Measurements from ENCODE around the gene B4GAT1.

B4GAT1 gene

DNA sequence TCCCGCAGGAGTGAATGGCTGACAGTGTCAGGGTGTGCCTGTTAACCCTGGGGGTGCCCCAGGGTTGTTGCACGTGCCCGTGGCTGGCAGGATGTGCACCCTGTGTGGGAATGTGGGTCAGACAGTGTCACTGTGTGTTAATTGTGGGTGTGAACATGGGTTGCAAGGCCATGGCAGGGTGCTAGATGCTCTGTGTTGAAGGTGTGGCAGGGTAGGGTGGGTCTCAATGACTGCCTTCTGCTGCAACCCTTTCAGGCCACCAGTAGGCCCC, 19.5 kb downstream of the B4GAT1 start:
- H3K27ac ChIP-seq: no peak overlapping the region
- TF ChIP-seq, protein P1, sequence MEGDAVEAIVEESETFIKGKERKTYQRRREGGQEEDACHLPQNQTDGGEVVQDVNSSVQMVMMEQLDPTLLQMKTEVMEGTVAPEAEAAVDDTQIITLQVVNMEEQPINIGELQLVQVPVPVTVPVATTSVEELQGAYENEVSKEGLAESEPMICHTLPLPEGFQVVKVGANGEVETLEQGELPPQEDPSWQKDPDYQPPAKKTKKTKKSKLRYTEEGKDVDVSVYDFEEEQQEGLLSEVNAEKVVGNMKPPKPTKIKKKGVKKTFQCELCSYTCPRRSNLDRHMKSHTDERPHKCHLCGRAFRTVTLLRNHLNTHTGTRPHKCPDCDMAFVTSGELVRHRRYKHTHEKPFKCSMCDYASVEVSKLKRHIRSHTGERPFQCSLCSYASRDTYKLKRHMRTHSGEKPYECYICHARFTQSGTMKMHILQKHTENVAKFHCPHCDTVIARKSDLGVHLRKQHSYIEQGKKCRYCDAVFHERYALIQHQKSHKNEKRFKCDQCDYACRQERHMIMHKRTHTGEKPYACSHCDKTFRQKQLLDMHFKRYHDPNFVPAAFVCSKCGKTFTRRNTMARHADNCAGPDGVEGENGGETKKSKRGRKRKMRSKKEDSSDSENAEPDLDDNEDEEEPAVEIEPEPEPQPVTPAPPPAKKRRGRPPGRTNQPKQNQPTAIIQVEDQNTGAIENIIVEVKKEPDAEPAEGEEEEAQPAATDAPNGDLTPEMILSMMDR (IDR thresholded peaks at IDR 0.05): no peak
- TF ChIP-seq ZFX (IDR thresholded peaks at IDR 0.05; ENCODE audit: borderline replicate concordance): no peak

DNA sequence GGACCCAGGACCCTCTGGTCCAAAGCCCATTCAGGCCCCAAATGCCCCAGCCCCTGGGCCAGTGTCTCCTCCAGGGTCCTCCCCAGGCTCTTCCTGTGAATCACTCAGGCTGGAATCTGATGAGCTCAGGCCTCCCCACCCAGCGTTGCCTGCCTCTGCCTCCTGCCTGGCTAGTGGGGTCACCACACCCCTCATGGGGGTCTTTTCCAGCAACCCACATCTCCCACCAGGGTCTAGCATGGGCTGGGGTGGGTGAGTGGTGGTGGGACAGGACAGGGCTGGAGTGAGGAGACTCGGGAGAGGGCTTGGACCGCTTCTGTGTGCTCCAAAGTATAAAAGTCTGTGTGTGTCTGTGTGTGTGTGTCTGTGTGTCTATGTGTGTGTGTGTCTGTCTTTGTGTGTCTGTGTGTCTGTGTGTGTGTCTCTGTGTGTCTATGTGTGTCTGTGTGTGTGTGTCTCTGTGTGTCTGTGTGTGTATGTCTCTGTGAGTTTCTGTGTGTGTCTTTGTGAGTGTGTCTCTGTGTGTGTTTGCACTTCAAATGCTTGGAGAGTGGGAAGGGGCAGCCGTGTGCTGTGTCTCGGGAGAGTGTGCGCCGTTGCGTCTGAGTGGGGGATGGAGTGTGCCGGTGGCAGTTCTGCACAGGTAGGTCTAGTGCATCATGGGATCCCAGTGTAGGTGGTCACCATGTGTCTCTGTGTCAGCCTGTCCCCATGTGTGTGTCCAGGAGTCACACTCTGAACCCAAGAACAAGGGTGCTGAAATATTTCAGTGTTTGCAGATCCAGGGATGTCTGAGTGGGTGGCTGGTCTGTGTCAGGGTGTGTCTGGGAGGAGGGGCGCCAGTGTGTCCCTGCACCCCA, 20.0 kb downstream of the B4GAT1 start:
- H3K27ac ChIP-seq: no peak overlapping the region
- no peak for TF ChIP-seq ZFX (IDR thresholded peaks at IDR 0.05; ENCODE audit: borderline replicate concordance)
- TF ChIP-seq, protein P1 (IDR thresholded peaks at IDR 0.05): no peak

GRCh38 chr11:66326261-66327111, 20.9 kb downstream of the B4GAT1 start:
- TF ChIP-seq, protein P1 (IDR thresholded peaks at IDR 0.05): no peak
- no peak for TF ChIP-seq ZFX (IDR thresholded peaks at IDR 0.05; ENCODE audit: borderline replicate concordance)
- H3K27ac ChIP-seq: no peak overlapping the region

- no peak overlapping the region for H3K27ac ChIP-seq
- TF ChIP-seq, protein P1 (IDR thresholded peaks at IDR 0.05): no peak
- TF ChIP-seq ZFX (IDR thresholded peaks at IDR 0.05; ENCODE audit: borderline replicate concordance): no peak
Measured at GRCh38 chr11:66325263-66325671, 22.2 kb downstream of the B4GAT1 start.

DNA sequence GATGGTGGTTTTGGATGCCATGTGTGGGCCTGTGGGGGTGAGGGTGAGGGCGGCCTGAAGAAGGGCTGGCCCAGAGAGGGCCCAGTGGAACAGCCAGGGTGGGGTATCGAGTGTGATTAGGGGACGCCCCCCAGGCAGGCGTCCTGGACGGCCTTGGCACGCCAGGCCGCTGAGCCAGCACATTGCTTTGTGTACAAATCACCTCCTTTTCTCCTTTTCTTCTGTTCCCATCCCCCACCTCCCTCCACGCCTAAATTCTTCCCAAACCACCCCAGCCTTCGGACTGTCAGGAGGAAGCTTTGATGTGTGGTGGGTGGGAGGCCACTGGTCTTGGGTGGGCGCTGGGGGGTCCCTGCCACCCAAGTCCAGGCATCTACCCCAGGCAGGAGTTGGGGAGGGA, 22.8 kb downstream of the B4GAT1 start:
- TF ChIP-seq, protein P1 (IDR thresholded peaks at IDR 0.05): no peak
- TF ChIP-seq ZFX (IDR thresholded peaks at IDR 0.05; ENCODE audit: borderline replicate concordance): no peak
- no peak overlapping the region for H3K27ac ChIP-seq

- H3K27ac ChIP-seq: no peak overlapping the region
- TF ChIP-seq, protein P1 (IDR thresholded peaks at IDR 0.05): no peak
- no peak for TF ChIP-seq ZFX (IDR thresholded peaks at IDR 0.05; ENCODE audit: borderline replicate concordance)
Measured at GRCh38 chr11:66323684-66324083, 23.7 kb downstream of the B4GAT1 start.
